IMR-90 (cell line): ENCODE data around the gene B3GALT4. TPM values are rescaled to one million over a fixed set of nuclear protein-coding genes. Genes with fewer than 3 reads are reported as not detected.

Source experiments
- ATAC-seq: fragments of 200-7000 bp; cut with Tn5 transposase; 2 replicates; pipeline ENCODE4 v1.9.1; 2020; ENCODE audit warnings: low read depth, mild to moderate bottlenecking, moderate library complexity
- BruUV-seq: library from RNA; stranded (reverse); fragments of 400-500 nt; replicated peaks from 2 replicates; lab custom pipeline; 2021; lab: Mats Ljungman, UMichigan
- CTCF ChIA-PET: fragments of 300-600 bp; formaldehyde crosslinking; extraction: SDS; loops from one replicate; lab custom pipeline; 2021; ENCODE audit warnings: antibody characterized with exemption; lab: Yijun Ruan, JAX
- POLR2A ChIA-PET: fragments of 300-600 bp; sonication (Branson Sonifier 250); formaldehyde crosslinking; loops from one replicate; lab custom pipeline; 2022; ENCODE audit warnings: antibody characterized with exemption; ENCODE audit not compliant: unreplicated experiment; lab: Charles Lee
- DNase-seq: peaks from one replicate; pipeline ENCODE4 v3.0.0; 2013
- H2AFZ ChIP-seq: replicated peaks from 2 replicates; pipeline ENCODE3; 2013; ENCODE audit warnings: low read length, mild to moderate bottlenecking; ENCODE audit not compliant: poor library complexity
- H2AK5ac ChIP-seq: 2 replicates; pipeline ENCODE4 v1.6.1; 2013; ENCODE audit warnings: low read depth, low read length, inconsistent platforms
- H2AK9ac ChIP-seq: replicated peaks from 2 replicates; pipeline ENCODE3; 2013; ENCODE audit warnings: mild to moderate bottlenecking, low read depth, low read length, moderate library complexity; ENCODE audit not compliant: poor library complexity
- H2BK120ac ChIP-seq: 2 replicates; pipeline ENCODE4 v1.6.1; 2013; ENCODE audit warnings: low read depth, low read length, inconsistent platforms
- H2BK15ac ChIP-seq: 3 replicates; pipeline ENCODE4 v1.6.1; 2013; ENCODE audit warnings: low read depth, low read length, inconsistent platforms
- H2BK20ac ChIP-seq: 2 replicates; pipeline ENCODE4 v1.6.1; 2013; ENCODE audit warnings: low read depth, mild to moderate bottlenecking, inconsistent platforms, low read length, moderate library complexity
- H2BK5ac ChIP-seq: 2 replicates; pipeline ENCODE4 v1.6.1; 2013; ENCODE audit warnings: mild to moderate bottlenecking, low read depth, low read length, inconsistent platforms; ENCODE audit not compliant: poor library complexity, severe bottlenecking
- H3K14ac ChIP-seq: replicated peaks from 2 replicates; pipeline ENCODE4 v1.6.1; 2013; ENCODE audit warnings: low read depth, low read length, inconsistent platforms
- H3K18ac ChIP-seq: 2 replicates; pipeline ENCODE4 v1.6.1; 2013; ENCODE audit warnings: low read depth, low read length, control low read depth
- H3K23ac ChIP-seq: 2 replicates; pipeline ENCODE4 v1.6.1; 2013; ENCODE audit warnings: low read depth, low read length, inconsistent platforms
- H3K27ac ChIP-seq: 2 replicates; pipeline ENCODE4 v1.5.1; 2013; ENCODE audit warnings: mild to moderate bottlenecking, control low read depth, low read length; ENCODE audit not compliant: insufficient read depth
- H3K27me3 ChIP-seq: 2 replicates; pipeline ENCODE4 v1.6.1; 2013; ENCODE audit warnings: low read length; ENCODE audit not compliant: control insufficient read depth, insufficient read depth
- H3K36me3 ChIP-seq: 2 replicates; pipeline ENCODE4 v1.6.1; 2013; ENCODE audit warnings: low read length, mixed read lengths; ENCODE audit not compliant: control insufficient read depth, insufficient read depth
- H3K4ac ChIP-seq: 2 replicates; pipeline ENCODE4 v1.6.1; 2013; ENCODE audit warnings: low read depth, low read length, inconsistent platforms
- H3K4me1 ChIP-seq: 2 replicates; pipeline ENCODE4 v1.6.1; 2013; ENCODE audit warnings: low read length, mixed read lengths; ENCODE audit not compliant: control insufficient read depth, insufficient read depth
- H3K4me2 ChIP-seq: 2 replicates; pipeline ENCODE4 v1.6.1; 2013; ENCODE audit warnings: low read depth, mild to moderate bottlenecking, control low read depth, low read length, moderate library complexity
- H3K4me3 ChIP-seq: 2 replicates; pipeline ENCODE4 v1.5.1; 2013; ENCODE audit warnings: low read depth, mild to moderate bottlenecking, control low read depth, low read length, moderate library complexity; ENCODE audit not compliant: insufficient read depth
- H3K56ac ChIP-seq: 2 replicates; pipeline ENCODE4 v1.6.1; 2013; ENCODE audit warnings: low read length, inconsistent platforms; ENCODE audit not compliant: insufficient read depth; ENCODE audit errors: extremely low read depth
- H3K79me1 ChIP-seq, 2 experiments: 2 replicates each; pipeline ENCODE4 v1.6.1; 2013; ENCODE audit warnings: low read length in 2 of 2, inconsistent platforms in 1 of 2, low read depth in 1 of 2
- H3K9ac ChIP-seq: 2 replicates; pipeline ENCODE4 v1.6.1; 2013; ENCODE audit warnings: low read depth, low read length, control low read depth
- H3K9me1 ChIP-seq: 2 replicates; pipeline ENCODE4 v1.6.1; 2013; ENCODE audit warnings: low read length, inconsistent platforms; ENCODE audit not compliant: insufficient read depth
- H3K9me3 ChIP-seq: 2 replicates; pipeline ENCODE4 v1.6.1; 2013; ENCODE audit warnings: low read length; ENCODE audit not compliant: control insufficient read depth, insufficient read depth
- H4K20me1 ChIP-seq: 2 replicates; pipeline ENCODE4 v1.6.1; 2013; ENCODE audit warnings: low read length, inconsistent platforms; ENCODE audit not compliant: insufficient read depth
- H4K5ac ChIP-seq: 2 replicates; pipeline ENCODE4 v1.6.1; 2013; ENCODE audit warnings: mild to moderate bottlenecking, low read depth, low read length, control low read depth
- H4K8ac ChIP-seq, 2 experiments: 2 replicates each; pipeline ENCODE4 v1.6.1; 2013; ENCODE audit warnings: low read depth in 2 of 2, low read length in 2 of 2, control low read depth in 1 of 2, inconsistent platforms in 1 of 2
- H4K91ac ChIP-seq: 2 replicates; pipeline ENCODE4 v1.6.1; 2013; ENCODE audit warnings: low read depth, low read length, inconsistent platforms; ENCODE audit not compliant: insufficient read depth
- CHD1 ChIP-seq: IDR thresholded peaks from 2 replicates; pipeline ENCODE4 v1.6.1; 2012; ENCODE audit warnings: low read depth, low read length, improper control_type of control experiment
- CTCF ChIP-seq: conservative IDR thresholded peaks from 2 replicates; pipeline ENCODE4 v1.5.1; 2012; ENCODE audit warnings: mild to moderate bottlenecking, low read depth, low read length, improper control_type of control experiment
- ELK1 ChIP-seq: fragments of 150-350 bp; IDR thresholded peaks from 2 replicates; pipeline ENCODE4 v1.6.1; 2016; ENCODE audit warnings: low read depth, mild to moderate bottlenecking, low read length, moderate library complexity, borderline replicate concordance
- MAZ ChIP-seq: IDR thresholded peaks from 2 replicates; pipeline ENCODE4 v1.6.1; 2012; ENCODE audit warnings: low read depth, mild to moderate bottlenecking, low read length, improper control_type of control experiment, moderate library complexity, borderline replicate concordance
- MXI1 ChIP-seq: IDR thresholded peaks from 2 replicates; pipeline ENCODE4 v1.6.1; 2012; ENCODE audit warnings: low read depth, mild to moderate bottlenecking, low read length, moderate library complexity, borderline replicate concordance
- NFE2L2 ChIP-seq: fragments of 150-350 bp; IDR thresholded peaks from 2 replicates; pipeline ENCODE4 v1.6.1; 2016; ENCODE audit warnings: low read depth, mild to moderate bottlenecking, low read length
- POLR2A ChIP-seq: IDR thresholded peaks from 2 replicates; pipeline ENCODE4 v1.6.1; 2012; ENCODE audit warnings: mild to moderate bottlenecking, low read depth, low read length
- RFX5 ChIP-seq: IDR thresholded peaks from 2 replicates; pipeline ENCODE4 v1.8.0; 2012; ENCODE audit warnings: low read depth, mild to moderate bottlenecking, low read length, moderate library complexity
- SMC3 ChIP-seq: fragments of 150-350 bp; IDR thresholded peaks from 2 replicates; pipeline ENCODE4 v1.6.1; 2016; ENCODE audit warnings: low read depth, mild to moderate bottlenecking, antibody characterized with exemption, low read length, moderate library complexity
- USF2 ChIP-seq: fragments of 150-350 bp; IDR thresholded peaks from 2 replicates; pipeline ENCODE4 v1.6.1; 2017; ENCODE audit warnings: mild to moderate bottlenecking, antibody characterized with exemption, low read length, low read depth
- WGBS, 2 experiments: methylation state at CpG; one replicate each; pipeline versions ENCODE4 v1.1.5 to v1.1.7; 2013; ENCODE audit warnings: missing lambda C conversion rate in 2 of 2; ENCODE audit not compliant: insufficient read length in 1 of 2; ENCODE audit errors: extremely low coverage in 2 of 2; 5-methylcytosine and 5-hydroxymethylcytosine counted together
- dilution Hi-C: fragments of 300-500 bp; cut with HindIII; formaldehyde crosslinking; loops from one replicate; pipeline ENCODE4 v1.14.3; 2018; ENCODE audit warnings: low sequenced_read_pairs; ENCODE audit not compliant: unreplicated experiment
- in situ Hi-C: fragments of 300-500 bp; cut with MboI; formaldehyde crosslinking; loops from 3 replicates; pipeline ENCODE4 v1.14.3; 2019; ENCODE audit warnings: low sequenced_read_pairs, inconsistent platforms, mixed read lengths
- intact Hi-C: fragments of 100-400 bp; cut with micrococcal nuclease; formaldehyde crosslinking; loops from 2 replicates; pipeline ENCODE4 v1.10.0; 2022
- polyA plus RNA-seq, 3 experiments: library from polyadenylated mRNA; depleted of rRNA; stranded (reverse); fragments of >200 nt; gene quantifications; 2 replicates each; pipeline ENCODE4 v1.2.3, GENCODE V29; 2012; ENCODE audit warnings: low replicate concordance in 1 of 3
- total RNA-seq: library from RNA; depleted of rRNA; stranded (reverse); fragments of >200 nt; gene quantifications from 2 replicates; pipeline ENCODE4 v1.2.3, GENCODE V29; 2012

The B3GALT4 gene
- total and polyA plus RNA-seq, 2 of the 4 experiments (the other 2 are of a cell fraction), result 0.70 to 0.72 TPM

GRCh38 chr6:33312361-33313104 lies 35.6 kb downstream of the B3GALT4 start:
- H2AK9ac ChIP-seq, result peak overlapping the region; percentile 99
- peak overlapping the region; percentile 96 for H2AFZ ChIP-seq
- no TSS peak for BruUV-seq
- peak overlapping the region; percentile 98 for H3K4me2 ChIP-seq
- no peak overlapping the region for H2BK120ac ChIP-seq
- no peak overlapping the region for H2BK20ac ChIP-seq
- WGBS, 2 experiments, result 4% methylated on average over 5 of the region's 29 CpGs; no CpG with 5 or more reads in 1 of the 2 experiments
- H4K8ac ChIP-seq, result peak overlapping the region; percentile 79 to 96; a peak in 1 of 4 replicates
- ATAC-seq (no peak), DNase-seq (peak; percentile 64)
- POLR2A ChIA-PET, result interaction anchor here (0.6 to 1.2 kb wide), 2 partner anchors 13 to 380 kb away, joined by 3 read pairs; no protein-coding TSS in a partner anchor
- no peak overlapping the region for H2BK15ac ChIP-seq
- H2BK5ac ChIP-seq, result peak overlapping the region; percentile 95
- H3K9me3 ChIP-seq, result no peaks in the 10 kb centered on the region
- in situ Hi-C loops, result no loop called here
- H3K4me1 ChIP-seq, result peaks cover 11% of the 10 kb centered on the region
- H4K91ac ChIP-seq, result peak overlapping the region; percentile 61; the same call in 1 of the 2 replicates
- dilution Hi-C loops, result no loop called here
- H3K36me3 ChIP-seq, result peaks cover 2% of the 10 kb centered on the region; the same call in 1 of the 2 replicates
- peak overlapping the region; percentile 76; the same call in 1 of the 2 replicates for H2AK5ac ChIP-seq
- H3K27me3 ChIP-seq, result no peaks in the 10 kb centered on the region
- H3K4ac ChIP-seq, result peak overlapping the region; percentile 98; the same call in 1 of the 2 replicates
- H4K5ac ChIP-seq, result peak overlapping the region; percentile 33; the same call in 1 of the 2 replicates
- H4K20me1 ChIP-seq, result peaks cover 12% of the 10 kb centered on the region
- CTCF ChIA-PET, result interaction anchor here (0.6 to 1.0 kb wide), 2 partner anchors 12 to 42 kb away, joined by 4 to 5 read pairs; no protein-coding TSS in a partner anchor
- peak overlapping the region; percentile 96 for H3K9ac ChIP-seq
- peak overlapping the region; percentile 5; the same call in 1 of the 2 replicates for H3K18ac ChIP-seq
- H3K56ac ChIP-seq, result 0 out of 2 replicates have a peak overlapping the region, but pooled peaks have one; percentile 94
- intact Hi-C loops, result loop anchor here (1.0 to 5.0 kb wide), 3 partner anchors 13 to 105 kb away; partner anchors contain the start of gene CUTA
- H3K79me1 ChIP-seq, result peaks cover 23 to 78% of the 10 kb centered on the region in 2 experiments
- TF ChIP-seq ELK1 (no peak), CTCF (0 out of 2 replicates have a peak, but pooled peaks have one; percentile 4), RFX5 (no peak), MAZ (0 out of 2 replicates have a peak, but pooled peaks have one; percentile 9), NFE2L2 (no peak), CHD1 (no peak), SMC3 (no peak), USF2 (peak; percentile 40; the same call in 1 of the 2 replicates), MXI1 (no peak), POLR2A (no peak)
- H3K9me1 ChIP-seq, result peaks cover 11% of the 10 kb centered on the region
- H3K4me3 ChIP-seq, result peak overlapping the region; percentile 64
- H3K27ac ChIP-seq, result peak overlapping the region; percentile 97
- H3K23ac ChIP-seq, result peak overlapping the region; percentile 96
- H3K14ac ChIP-seq, result peak overlapping the region; percentile 90
